GM18499 (cell line): ENCODE data around the gene METAP1.
"Not testable (repeated sequence)": the region's sequence is repeated elsewhere in the genome, so short reads cannot be mapped to it uniquely, and the experiment has no call there.

ENCODE experiments used
- ATAC-seq: cut with Tn5 transposase; IDR thresholded peaks from one replicate; pipeline ENCODE4 v1.9.1; 2021; ENCODE audit warnings: moderate number of reproducible peaks; ENCODE audit not compliant: insufficient read depth, unreplicated experiment

Gene METAP1

DNA sequence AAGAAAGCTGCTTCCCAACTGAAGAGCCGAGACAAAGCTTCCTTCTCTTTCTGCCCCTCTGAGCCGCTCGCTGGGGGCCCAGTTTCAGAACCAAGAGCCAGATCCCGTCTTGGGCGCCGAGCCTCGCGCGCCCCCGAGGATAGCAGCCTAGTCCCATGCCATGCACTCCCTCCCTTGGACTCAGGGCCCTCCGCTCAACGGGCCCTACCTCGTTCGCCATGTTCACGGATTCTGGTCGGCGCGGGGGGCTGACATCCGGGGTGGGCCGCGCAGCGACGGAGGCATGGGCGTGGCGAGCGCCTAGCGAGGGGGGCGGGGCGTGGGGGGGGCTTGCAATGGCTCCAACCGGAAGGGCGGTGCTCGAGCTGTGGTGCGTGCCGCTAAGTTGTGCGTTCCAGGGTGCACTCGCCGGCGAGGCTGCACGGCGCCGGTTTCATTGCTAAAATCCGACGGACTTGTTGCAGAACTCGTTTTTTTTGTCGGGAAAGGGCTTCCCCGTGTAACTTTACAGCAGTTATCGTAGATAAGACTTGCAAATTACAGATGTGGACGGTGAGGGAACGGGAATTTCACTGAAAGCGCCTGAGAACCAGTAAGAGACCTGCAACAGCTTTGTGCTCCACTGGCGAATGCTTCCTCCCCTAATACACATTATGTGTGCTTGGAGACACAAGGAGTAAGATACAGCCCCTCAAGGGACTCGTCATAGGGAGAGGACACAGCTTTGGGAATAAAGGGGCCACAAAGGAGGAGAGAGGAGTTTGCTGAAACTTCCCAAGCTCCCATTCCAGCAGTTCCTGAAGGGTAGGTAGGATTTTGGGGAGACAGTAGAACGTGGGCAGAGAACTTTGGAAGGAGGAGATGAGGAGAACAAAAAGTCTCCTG, 93.2 kb downstream of the METAP1 start, which contains the start of gene ADH5:
TSS of gene ADH5 (minus strand) at position 308 of the 885 bp plus-strand sequence. CDS start at position 220, 88 bp downstream.
- ATAC-seq: peak; percentile 67

DNA sequence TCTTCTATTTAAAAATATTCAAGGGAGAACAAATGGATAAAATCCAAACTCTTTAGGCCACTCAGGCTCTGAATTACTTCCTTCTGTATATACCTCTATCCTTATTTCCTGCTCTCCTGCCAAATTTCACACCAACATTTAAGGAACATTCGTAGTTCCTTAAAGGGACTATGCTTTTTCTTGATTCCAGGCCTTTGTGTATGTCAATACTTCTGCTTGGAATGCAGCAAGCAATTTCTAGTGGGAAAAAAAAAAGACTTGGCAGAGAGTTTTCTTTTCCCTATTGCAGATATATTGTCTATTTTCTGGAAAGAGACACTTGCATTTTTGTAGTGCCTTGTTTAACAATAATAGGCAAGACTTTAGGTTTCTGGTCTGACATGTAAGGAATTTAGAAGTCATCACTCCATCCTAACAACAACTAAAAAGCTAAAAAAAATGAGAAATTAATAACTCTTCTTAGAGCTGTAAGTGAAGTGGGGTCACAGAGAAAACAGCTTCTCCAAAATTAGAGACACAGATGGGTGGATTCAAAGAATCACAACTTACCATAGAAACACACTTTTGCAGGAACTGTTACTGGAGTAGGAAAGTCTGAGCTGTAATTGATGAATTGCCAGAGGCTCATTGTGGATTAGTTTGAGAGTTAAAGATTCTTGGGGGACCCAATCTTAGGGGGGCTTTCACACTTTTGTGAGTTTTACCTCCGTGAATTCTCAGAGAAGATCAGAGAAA, 95.1 kb downstream of the METAP1 start:
- no peak for ATAC-seq

DNA sequence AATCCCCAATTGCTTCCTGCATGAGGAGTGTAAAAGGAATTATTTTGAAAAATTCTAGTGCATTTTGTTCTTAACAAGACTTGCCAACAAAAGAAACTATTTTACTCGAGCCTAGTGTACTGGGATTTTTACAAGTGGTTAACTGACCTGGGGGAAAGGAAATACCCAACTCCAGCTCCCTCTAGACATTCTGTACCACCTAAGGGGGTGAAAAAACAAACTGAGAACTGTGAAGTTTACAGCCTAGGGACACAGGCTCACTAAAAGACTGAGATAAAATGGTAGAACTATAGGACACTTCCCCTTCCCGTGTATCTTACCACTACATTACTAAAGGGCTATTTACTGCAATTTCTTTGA, 95.7 kb downstream of the METAP1 start:
- no peak for ATAC-seq

DNA sequence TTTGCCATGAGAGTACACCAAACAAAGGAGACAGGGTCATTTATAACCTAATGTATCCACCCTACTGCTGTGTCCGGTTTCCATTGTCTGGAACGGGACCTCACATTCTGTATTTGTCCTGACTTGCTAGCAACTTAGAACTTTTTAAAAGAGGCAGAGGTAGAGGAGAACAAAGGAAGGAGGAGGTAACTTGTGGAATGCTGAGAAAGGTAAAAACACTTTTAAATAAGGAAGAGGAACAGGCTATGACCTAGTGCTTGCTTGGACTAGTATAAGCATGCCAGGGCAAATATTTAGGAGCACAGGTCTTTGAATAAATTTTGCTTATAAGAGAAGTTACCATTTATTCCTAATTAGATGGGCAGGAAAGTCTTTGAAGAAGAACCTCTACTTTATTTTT, 96.3 kb downstream of the METAP1 start:
- ATAC-seq: not testable (repeated sequence)

DNA sequence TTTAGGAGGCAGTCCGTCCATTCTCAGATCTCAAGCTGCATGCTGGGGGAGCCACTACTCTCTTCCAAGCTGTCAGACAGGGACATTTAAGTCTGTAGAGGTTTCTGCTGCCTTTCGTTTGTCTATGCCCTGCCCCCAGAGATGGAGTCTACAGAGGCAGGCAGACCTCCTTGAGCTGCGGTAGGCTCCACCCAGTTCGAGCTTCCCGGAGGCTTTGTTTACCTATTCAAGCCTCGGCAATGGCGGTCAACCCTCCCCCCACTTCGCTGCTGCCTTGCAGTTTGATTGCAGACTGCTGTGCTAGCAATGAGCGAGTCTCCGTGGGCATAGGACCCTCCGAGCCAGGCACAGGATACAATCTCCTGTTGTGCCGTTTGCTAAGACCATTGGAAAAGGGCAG, 103.8 kb downstream of the METAP1 start:
- no peak for ATAC-seq

DNA sequence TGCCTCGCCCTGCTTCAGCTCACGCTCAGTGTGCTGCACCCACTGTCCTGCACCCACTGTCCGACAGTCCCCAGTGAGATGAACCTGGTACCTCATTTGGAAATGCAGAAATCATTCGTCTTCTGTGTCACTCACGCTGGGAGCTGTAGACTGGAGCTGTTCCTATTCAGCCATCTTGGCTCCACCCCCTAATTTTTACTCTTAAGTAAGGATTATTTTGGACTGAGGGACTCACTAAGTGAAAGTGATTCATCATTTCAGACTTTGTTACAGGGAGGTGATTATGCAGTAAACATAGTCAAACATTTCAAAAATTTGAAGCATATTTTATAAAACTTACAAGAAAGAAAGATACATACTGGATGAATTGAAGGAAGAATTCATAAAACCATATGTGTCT, 104.3 kb downstream of the METAP1 start:
- ATAC-seq: not testable (repeated sequence)

DNA sequence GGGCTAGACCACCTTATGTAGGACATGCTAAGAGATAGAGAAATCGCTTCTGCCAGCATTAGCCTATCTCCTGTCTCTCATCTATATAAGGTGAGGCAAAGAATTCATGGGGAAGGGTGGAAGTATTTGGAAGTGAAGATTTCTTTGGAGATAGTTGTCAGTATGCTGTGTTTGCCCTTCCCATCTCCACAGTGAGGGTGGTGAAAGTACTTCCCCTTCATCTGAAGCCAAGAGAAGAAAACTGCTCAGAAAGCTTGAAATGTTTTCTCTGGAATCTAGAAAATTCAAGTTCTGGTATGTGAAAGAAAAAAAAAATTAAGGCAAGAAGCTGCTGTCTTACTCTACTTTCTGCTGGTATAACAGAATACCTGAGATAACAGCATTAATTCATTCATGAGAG, 105.4 kb downstream of the METAP1 start:
- ATAC-seq: no peak

DNA sequence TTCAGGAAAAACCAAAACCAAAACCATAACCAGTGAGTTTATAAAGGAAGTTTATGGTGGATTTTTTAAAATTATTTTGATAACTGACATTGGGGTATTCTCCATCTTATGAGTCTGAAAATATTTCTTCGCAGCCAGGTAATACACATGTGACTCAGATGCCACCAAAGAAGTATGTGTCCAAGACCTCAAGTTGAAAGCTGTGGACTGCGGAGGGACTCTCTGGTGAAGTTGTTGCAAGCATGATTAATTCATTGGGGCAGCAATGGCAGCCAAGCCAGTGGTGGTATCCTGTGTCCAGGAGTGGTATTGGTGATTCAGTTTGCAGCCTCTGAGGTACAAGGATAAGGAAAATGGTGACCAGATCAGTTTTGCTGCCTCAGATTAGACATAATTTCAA, 107.1 kb downstream of the METAP1 start:
- ATAC-seq: no peak

DNA sequence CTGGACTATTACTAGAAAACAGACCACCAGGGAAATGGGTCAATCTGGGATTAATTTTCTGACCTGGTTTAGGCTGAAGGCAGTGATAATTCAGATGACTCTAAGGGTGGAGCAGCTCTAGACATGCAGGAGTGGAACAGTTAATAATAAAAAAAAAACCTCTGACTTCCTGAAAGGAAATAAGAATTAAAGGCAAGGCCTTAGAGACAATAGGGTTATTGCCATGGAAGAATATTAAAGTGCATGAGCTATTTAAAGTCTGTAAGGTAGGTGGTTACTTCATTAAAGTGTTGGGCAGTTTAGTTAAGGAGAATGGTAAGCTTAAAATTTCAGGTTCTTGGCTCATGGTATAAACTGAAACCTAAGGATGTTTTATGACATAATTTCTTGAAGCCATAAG, 107.6 kb downstream of the METAP1 start:
- no peak for ATAC-seq

DNA sequence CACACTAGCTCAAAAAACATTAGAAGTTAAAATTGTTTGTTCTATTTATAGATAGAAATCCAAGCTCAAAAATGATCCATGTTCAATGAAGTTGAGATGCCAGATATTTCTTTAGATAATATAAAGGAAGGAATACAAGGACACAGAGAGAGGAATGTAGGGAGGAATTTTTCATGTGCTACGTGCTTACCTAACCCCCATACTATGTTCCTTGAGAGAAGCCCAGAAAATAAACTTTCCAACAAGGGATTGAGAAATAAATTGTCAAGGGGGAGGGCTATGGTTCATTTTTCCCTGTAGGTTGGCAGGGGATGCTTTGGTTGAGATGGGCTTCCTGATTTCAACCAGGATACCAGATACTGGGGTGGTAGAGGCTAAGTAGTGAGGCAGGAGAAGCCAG, 108.6 kb downstream of the METAP1 start:
- ATAC-seq: no peak

DNA sequence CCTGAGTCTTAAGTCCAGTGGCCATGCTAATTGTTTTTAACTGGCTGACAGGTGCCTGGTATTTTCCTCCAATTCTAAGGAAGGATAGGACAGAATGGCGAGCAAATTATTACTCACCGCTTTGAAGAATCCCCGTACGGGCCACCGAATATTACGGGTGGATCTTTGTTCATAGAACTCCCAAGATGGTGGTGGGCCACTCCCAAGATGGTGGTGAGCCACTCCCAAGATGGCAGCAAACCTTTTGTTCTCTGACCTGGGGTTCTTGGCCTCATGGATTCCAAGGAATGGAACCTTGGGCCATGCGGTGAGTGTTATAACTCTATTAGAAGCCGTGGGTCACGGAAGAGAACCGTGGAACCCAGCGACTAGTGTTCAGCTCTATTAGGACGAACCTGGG, 113.8 kb downstream of the METAP1 start:
- not testable (repeated sequence) for ATAC-seq
